Measurements from ENCODE around the gene GIMAP1.
"Not testable (repeated sequence)": the region's sequence is repeated elsewhere in the genome, so short reads cannot be mapped to it uniquely, and the experiment has no call there.

The GIMAP1 gene

GRCh38 chr7:150716368-150716767 is at the start of gene GIMAP1:
TSS of gene GIMAP1 (plus strand) at chr7:150716613. CDS start at chr7:150719048, 2,435 bp downstream.
- peak; percentile 68 for ATAC-seq
- H3K27ac Mint-ChIP-seq: peak within 1 kb of the TSS; percentile 69
- peaks cover 17% of the 10 kb centered on the region for H3K4me1 Mint-ChIP-seq
- H3K9me3 Mint-ChIP-seq: peaks cover 9% of the 10 kb centered on the region
- peaks cover 12% of the 10 kb centered on the region for H3K36me3 Mint-ChIP-seq
- no peaks in the 10 kb centered on the region for H3K27me3 Mint-ChIP-seq
- peak within 1 kb of the TSS; percentile 69 for H3K4me3 Mint-ChIP-seq

- no peak overlapping the region for H3K4me3 Mint-ChIP-seq
- no peak for ATAC-seq
- H3K27ac Mint-ChIP-seq: no peak overlapping the region
- no peaks in the 10 kb centered on the region for H3K27me3 Mint-ChIP-seq
- H3K4me1 Mint-ChIP-seq: peaks cover 29% of the 10 kb centered on the region
- H3K9me3 Mint-ChIP-seq: peaks cover 4% of the 10 kb centered on the region
- peaks cover 6% of the 10 kb centered on the region for H3K36me3 Mint-ChIP-seq
Observed at GRCh38 chr7:150668472-150668911, 47.9 kb upstream of the GIMAP1 start.

GRCh38 chr7:150668977-150669376 is 47.4 kb upstream of the GIMAP1 start:
- Mint-ChIP-seq H3K4me1 (peaks cover 25% of the 10 kb centered on the region), H3K27ac (no peak overlapping the region), H3K36me3 (peaks cover 6% of the 10 kb centered on the region), H3K9me3 (peaks cover 4% of the 10 kb centered on the region), H3K4me3 (no peak overlapping the region), H3K27me3 (no peaks in the 10 kb centered on the region)
- no peak for ATAC-seq

GRCh38 chr7:150671798-150672585 is 44.4 kb upstream of the GIMAP1 start:
- H3K36me3 Mint-ChIP-seq, H3K27me3 Mint-ChIP-seq, H3K27ac Mint-ChIP-seq, H3K9me3 Mint-ChIP-seq, ATAC-seq, H3K4me3 Mint-ChIP-seq: not testable (repeated sequence)
- H3K4me1 Mint-ChIP-seq: peaks cover 17% of the 10 kb centered on the region

GRCh38 chr7:150675714-150676113 is 40.7 kb upstream of the GIMAP1 start:
- no peak for ATAC-seq
- Mint-ChIP-seq H3K9me3 (no peaks in the 10 kb centered on the region), H3K36me3 (no peaks in the 10 kb centered on the region), H3K27ac (no peak overlapping the region), H3K4me3 (no peak overlapping the region), H3K27me3 (no peaks in the 10 kb centered on the region), H3K4me1 (peaks cover 12% of the 10 kb centered on the region)

GRCh38 chr7:150676276-150676675 is 40.1 kb upstream of the GIMAP1 start:
- H3K27ac Mint-ChIP-seq: not testable (repeated sequence)

GRCh38 chr7:150676854-150677253 is 39.6 kb upstream of the GIMAP1 start:
- not testable (repeated sequence) for H3K9me3 Mint-ChIP-seq, H3K4me3 Mint-ChIP-seq, H3K27ac Mint-ChIP-seq, ATAC-seq, H3K27me3 Mint-ChIP-seq, H3K36me3 Mint-ChIP-seq
- peaks cover 12% of the 10 kb centered on the region for H3K4me1 Mint-ChIP-seq

More at GRCh38 chr7:150676276-150676675, 40.1 kb upstream of the GIMAP1 start:
- H3K4me3 Mint-ChIP-seq, H3K36me3 Mint-ChIP-seq, H3K9me3 Mint-ChIP-seq, ATAC-seq, H3K27me3 Mint-ChIP-seq: not testable (repeated sequence)
- peaks cover 12% of the 10 kb centered on the region for H3K4me1 Mint-ChIP-seq

GRCh38 chr7:150678601-150679000 is 37.8 kb upstream of the GIMAP1 start:
- not testable (repeated sequence) for H3K36me3 Mint-ChIP-seq, H3K4me3 Mint-ChIP-seq, H3K27ac Mint-ChIP-seq, ATAC-seq, H3K9me3 Mint-ChIP-seq, H3K27me3 Mint-ChIP-seq
- H3K4me1 Mint-ChIP-seq: peaks cover 12% of the 10 kb centered on the region

GRCh38 chr7:150680364-150680763 is 36.0 kb upstream of the GIMAP1 start:
- not testable (repeated sequence) for ATAC-seq, H3K9me3 Mint-ChIP-seq, H3K4me3 Mint-ChIP-seq, H3K27ac Mint-ChIP-seq, H3K36me3 Mint-ChIP-seq, H3K27me3 Mint-ChIP-seq
- peaks cover 15% of the 10 kb centered on the region for H3K4me1 Mint-ChIP-seq

GRCh38 chr7:150685219-150686029 is 31.0 kb upstream of the GIMAP1 start, which contains the start of gene GIMAP2:
TSS of gene GIMAP2 (plus strand) at chr7:150685706. CDS start at chr7:150687060, 1,354 bp downstream.
- H3K27me3 Mint-ChIP-seq: no peaks in the 10 kb centered on the region
- H3K4me3 Mint-ChIP-seq: peak within 1 kb of the TSS; percentile 89
- H3K9me3 Mint-ChIP-seq: no peaks in the 10 kb centered on the region
- H3K4me1 Mint-ChIP-seq: peaks cover 31% of the 10 kb centered on the region
- peaks cover 38% of the 10 kb centered on the region for H3K36me3 Mint-ChIP-seq
- peak; percentile 86 for ATAC-seq
- peak within 1 kb of the TSS; percentile 83 for H3K27ac Mint-ChIP-seq

- Mint-ChIP-seq H3K27ac (peak overlapping the region; percentile 83), H3K9me3 (peaks cover 4% of the 10 kb centered on the region), H3K4me3 (peak overlapping the region; percentile 89), H3K36me3 (peaks cover 45% of the 10 kb centered on the region), H3K4me1 (peaks cover 31% of the 10 kb centered on the region), H3K27me3 (no peaks in the 10 kb centered on the region)
- no peak for ATAC-seq
Observed at GRCh38 chr7:150686030-150686631, 30.3 kb upstream of the GIMAP1 start.

- peaks cover 8% of the 10 kb centered on the region for H3K9me3 Mint-ChIP-seq
- peaks cover 63% of the 10 kb centered on the region for H3K36me3 Mint-ChIP-seq
- no peak overlapping the region for H3K27ac Mint-ChIP-seq
- no peak overlapping the region for H3K4me3 Mint-ChIP-seq
- ATAC-seq: no peak
- peaks cover 31% of the 10 kb centered on the region for H3K4me1 Mint-ChIP-seq
- no peaks in the 10 kb centered on the region for H3K27me3 Mint-ChIP-seq
Observed at GRCh38 chr7:150688630-150689029, 27.8 kb upstream of the GIMAP1 start.

- Mint-ChIP-seq H3K27ac (no peak overlapping the region), H3K4me1 (no peaks in the 10 kb centered on the region), H3K4me3 (no peak overlapping the region), H3K27me3 (no peaks in the 10 kb centered on the region), H3K36me3 (peaks cover 37% of the 10 kb centered on the region), H3K9me3 (peaks cover 32% of the 10 kb centered on the region)
- no peak for ATAC-seq
Observed at GRCh38 chr7:150695654-150696053, 20.8 kb upstream of the GIMAP1 start.

- H3K4me1 Mint-ChIP-seq: no peaks in the 10 kb centered on the region
- H3K9me3 Mint-ChIP-seq: peaks cover 42% of the 10 kb centered on the region
- peaks cover 21% of the 10 kb centered on the region for H3K36me3 Mint-ChIP-seq
- no peaks in the 10 kb centered on the region for H3K27me3 Mint-ChIP-seq
- ATAC-seq: no peak
- no peak overlapping the region for H3K27ac Mint-ChIP-seq
- H3K4me3 Mint-ChIP-seq: no peak overlapping the region
Observed at GRCh38 chr7:150703209-150703608, 13.2 kb upstream of the GIMAP1 start.

- peaks cover 9% of the 10 kb centered on the region for H3K9me3 Mint-ChIP-seq
- H3K4me1 Mint-ChIP-seq: peaks cover 17% of the 10 kb centered on the region
- no peaks in the 10 kb centered on the region for H3K27me3 Mint-ChIP-seq
- peaks cover 10% of the 10 kb centered on the region for H3K36me3 Mint-ChIP-seq
- no peak overlapping the region for H3K27ac Mint-ChIP-seq
- ATAC-seq: no peak
- no peak overlapping the region for H3K4me3 Mint-ChIP-seq
Observed at GRCh38 chr7:150715293-150715692, 1.1 kb upstream of the GIMAP1 start.

All from stimulated activated memory B cell treated with anti-CD40 and anti-IgM and Interleukin-4, amounts not matched to agents 10 μg/mL and 1 μg/mL and 100 μg/mL, for 72 hours (primary cell).